Activated CD8-positive, alpha-beta memory T cell treated with anti-CD3 and anti-CD28 coated beads for 48 hours (primary cell): Measurements from ENCODE around the gene LZTS2.
"Not testable (repeated sequence)": the region's sequence is repeated elsewhere in the genome, so short reads cannot be mapped to it uniquely, and the experiment has no call there.

Experiments used
- DNase-seq, 3 experiments: peaks; one replicate each; pipeline ENCODE4 v3.0.0-alpha.2; 2020; ENCODE audit warnings: low read depth in 2 of 3, low spot score in 2 of 3

Gene LZTS2

DNA sequence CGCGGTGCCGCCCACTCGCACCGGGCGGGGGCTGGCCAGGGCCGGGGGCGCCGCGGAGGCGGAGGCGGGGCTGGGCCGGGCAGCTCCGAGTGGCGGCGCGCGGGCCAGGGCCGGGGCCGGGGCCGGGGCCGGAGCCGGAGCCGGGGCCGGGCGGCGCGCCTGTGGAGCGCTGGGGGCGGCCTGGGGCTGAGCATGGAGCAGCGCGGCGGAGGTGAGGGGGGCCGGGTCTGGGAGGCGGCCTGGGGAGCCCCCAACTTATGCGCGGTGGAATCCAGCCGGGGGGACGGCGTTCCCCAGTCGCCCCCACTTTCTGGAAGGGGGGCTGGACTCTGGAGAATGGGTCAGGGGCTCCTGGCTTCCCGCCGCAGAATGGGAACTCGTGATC, at the start of gene LZTS2:
TSS of gene LZTS2 (plus strand) at position 67 of the 385 bp plus-strand sequence. CDS start 2,731 bp downstream, outside the sequence.
- DNase-seq, result no peak

GRCh38 chr10:100960251-100960650, 39.4 kb upstream of the LZTS2 start:
- DNase-seq, result no peak

GRCh38 chr10:100962351-100963080, 37.1 kb upstream of the LZTS2 start:
- no peak for DNase-seq

DNA sequence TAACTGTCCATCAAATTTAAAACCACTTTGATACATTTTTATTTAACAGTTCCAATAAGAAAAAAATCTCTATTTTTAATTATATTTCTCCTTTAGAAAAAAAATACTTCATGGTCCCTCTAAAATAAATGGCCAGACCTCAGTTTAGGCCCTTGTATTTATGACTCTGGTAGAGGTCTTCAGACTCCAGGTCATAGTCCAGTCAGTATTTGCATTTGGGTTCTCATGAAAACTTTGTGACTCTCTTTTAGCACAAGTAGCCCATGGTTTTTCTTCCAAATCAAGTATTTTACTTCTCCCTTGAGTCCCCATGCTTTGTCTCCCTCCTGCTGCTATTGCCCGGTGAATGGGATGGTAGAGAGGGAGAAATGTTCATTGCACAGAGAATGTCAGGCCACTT, 35.8 kb upstream of the LZTS2 start:
- no peak for DNase-seq

DNA sequence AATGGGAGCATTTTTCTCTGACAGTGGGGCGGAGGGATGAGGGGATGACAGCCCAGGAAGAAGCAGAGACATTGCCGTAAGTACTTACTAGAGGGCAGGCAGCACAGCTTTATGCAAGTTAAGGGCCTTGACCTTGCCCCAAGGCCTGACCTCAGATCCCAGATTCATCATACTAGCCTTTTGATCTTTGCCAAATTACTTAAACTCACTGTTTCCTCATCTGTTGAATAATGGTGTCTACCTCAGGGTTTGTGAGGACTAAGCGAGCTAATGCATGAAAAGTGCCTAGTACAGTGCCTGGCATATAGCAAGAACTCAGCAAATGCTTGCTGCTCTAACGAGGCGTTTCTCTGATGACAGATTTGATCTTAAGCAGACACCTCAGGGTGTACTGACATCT, 33.8 kb upstream of the LZTS2 start:
- no peak for DNase-seq

- DNase-seq, result no peak
Observed at GRCh38 chr10:100966887-100967286, 32.7 kb upstream of the LZTS2 start.

GRCh38 chr10:100967332-100967731, 32.3 kb upstream of the LZTS2 start:
- DNase-seq, result no peak

DNA sequence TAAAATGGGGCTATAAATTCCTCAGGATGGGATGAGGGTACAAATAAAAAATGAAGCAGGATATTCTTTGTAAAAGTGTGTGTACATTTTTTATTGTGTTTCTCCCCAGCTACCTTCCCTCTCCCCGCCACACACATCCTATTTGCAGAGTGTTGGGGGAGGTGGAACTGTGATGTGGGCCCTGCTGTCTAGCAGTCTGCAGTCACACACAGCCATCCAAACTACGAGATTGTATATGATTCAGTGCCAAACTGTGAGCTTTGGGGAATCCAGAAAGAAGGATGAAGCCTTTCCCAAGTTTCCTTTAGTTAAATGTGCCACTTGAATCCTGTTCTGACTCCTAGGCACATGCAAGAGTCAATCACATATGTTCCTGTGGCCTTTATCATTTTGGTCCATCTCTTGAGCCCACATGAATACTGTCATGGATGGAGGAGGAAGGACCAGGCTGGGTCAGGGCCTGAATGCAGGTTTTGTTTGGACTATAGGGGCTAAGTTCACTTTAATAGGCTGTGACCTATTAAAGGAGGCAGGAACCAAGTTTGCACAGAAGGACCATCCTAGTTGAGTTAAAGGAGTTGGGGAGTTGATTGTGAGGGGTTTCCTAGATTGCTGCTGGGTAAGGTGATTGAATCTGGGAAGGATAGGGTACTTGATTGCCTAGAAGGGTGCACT, 31.4 kb upstream of the LZTS2 start:
- DNase-seq, result no peak

- no peak for DNase-seq
Observed at GRCh38 chr10:100968863-100969186, 30.8 kb upstream of the LZTS2 start.

DNA sequence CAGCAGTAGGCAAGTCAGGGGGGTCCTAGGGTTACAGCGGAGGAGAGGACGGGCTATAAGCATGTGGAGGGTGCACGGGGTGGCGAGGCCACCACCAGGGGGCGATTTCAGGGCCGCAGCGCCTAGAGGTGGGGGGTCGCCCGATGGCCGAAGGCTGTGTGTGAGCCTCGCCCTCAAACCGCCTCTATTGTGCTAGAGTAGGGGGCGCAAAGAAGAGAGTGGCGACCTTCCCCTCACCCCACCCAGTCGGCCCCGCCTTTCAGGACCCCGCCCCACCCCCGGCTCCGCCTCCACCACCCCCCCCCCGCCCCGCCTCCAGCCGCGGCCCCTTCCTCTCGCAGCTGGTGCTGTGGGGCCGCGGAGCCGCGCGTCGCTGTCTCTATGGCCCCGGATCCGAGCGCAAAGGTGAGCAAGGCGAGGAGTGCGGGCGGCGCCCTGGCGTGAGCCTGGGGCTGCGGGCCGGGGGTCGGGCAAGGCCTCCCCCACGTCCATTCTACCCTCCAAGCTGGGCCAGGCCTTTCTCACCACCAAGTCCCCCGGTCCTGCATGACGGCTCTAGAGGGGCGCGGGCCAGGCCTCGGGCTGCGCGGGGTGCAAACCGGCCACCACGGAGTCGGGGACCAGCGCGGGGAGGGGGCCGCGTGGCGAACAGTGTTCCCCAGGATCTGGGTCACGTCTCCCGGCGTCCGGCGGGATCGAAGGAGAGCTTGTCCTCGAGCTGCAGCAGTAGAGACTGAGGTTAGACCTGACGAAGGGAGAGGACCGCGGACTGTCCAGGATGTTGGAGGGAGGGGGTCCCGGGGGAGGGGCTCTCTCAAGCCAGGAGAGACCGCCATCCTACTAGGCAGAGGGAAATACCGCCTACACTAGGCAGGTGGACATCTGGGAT, 30.2 kb upstream of the LZTS2 start, which contains the start of gene SEMA4G:
TSS of gene SEMA4G (plus strand) at position 318 of the 889 bp plus-strand sequence. CDS start 3,409 bp downstream, outside the sequence.
- no peak for DNase-seq

DNA sequence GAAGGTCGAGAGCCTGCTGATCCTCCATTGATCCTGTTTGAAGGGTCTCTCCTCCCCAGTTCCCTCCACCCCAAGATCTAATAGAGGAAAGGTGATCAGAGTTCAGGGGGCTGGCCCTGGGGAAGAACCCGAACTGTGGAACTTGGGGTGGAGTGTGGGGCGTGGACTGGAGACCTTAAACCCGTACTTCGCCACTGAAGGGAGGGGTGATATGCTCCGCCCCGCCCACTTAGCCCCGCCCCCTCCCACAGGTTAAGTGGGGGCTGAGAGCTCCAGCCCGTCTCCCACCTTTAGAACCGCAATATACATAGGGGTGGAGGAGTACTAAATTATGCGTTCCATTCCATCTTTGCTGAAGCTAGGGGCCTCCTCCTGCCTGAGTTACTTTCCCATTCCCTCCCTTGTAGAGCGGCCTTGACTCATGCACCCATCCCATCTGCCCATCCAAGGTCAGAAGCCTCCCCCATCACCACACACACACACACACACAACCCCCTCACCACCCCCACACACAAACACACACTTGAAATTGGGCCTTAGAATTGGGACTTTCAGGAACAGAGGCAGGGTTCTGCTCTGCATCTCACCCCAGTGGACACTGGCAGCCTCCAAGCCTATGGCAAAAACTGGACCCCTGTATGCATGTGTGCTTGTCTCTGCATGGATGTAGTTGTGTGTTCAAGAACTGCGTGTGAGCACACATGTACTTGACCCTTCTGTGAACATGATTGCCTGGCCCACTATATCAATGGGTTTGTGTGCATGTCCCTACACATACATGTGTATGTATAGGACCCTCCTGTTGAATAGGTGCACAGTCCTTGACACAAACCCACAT, 29.3 kb upstream of the LZTS2 start:
- no peak for DNase-seq

- DNase-seq, result no peak
Observed at GRCh38 chr10:100970914-100971811, 28.4 kb upstream of the LZTS2 start.

DNA sequence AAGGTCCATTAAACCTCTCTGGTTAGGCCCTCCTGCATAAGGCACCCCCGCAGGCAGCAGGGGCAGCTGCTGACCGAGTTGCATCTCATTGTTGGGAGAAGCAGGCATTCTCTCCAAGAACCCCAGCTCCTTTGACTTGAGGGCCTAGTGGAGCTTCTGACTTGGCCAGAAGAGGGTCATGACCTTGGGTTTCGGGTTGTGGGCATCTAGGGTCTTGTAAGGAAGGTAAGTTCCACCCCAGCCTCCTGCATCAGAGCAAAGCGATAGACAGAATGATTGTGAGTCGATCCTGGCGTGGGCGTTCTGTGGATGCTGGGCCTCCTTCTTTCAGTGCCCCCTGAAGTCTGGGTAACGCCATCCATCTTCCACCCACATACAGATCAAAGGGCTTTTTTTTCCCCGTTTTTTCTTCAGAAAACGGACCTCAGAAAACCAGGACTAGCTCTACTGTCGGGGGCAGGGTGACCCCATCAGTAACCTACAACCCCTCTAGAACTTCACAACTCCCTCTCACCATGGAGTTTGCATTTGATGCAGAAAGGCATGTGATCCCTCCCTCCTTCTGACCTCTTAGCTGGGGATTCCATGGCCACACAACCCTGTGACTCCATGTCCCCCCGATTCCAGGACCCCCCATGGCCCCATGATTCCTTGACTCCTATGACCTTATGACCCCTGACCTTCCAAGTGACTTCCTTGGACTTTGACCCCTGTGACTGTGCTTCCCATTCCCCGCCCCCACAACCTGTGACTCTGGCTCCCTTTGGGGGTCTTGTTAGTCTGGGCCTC, 27.3 kb upstream of the LZTS2 start:
- DNase-seq, result no peak

DNA sequence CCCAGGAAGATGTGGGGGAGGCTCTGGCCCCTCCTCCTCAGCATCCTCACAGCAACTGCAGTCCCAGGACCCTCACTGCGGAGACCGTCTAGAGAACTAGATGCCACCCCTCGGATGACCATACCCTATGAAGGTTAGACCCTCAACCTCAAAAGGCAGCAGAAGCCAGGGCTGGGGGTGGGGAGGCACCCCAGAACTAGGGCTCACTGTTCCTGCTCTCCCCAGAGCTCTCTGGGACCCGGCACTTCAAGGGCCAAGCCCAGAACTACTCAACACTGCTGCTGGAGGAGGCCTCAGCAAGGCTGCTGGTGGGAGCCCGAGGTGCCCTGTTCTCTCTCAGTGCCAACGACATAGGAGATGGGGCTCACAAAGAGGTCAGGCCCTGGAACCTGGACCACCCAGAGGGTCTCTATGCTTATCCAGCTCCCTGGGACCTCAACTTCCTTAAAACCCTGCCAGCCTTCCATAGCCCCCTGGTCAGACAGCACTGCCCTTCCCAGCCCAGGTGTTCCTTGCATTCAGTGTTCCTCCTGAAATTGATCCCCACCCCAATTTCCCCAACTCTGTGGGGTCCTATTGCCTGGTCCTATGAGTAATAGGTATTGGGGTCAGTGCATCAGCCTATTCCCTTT, 26.6 kb upstream of the LZTS2 start:
- no peak for DNase-seq

- not testable (repeated sequence) for DNase-seq
Observed at GRCh38 chr10:100975397-100975796, 24.2 kb upstream of the LZTS2 start.

DNA sequence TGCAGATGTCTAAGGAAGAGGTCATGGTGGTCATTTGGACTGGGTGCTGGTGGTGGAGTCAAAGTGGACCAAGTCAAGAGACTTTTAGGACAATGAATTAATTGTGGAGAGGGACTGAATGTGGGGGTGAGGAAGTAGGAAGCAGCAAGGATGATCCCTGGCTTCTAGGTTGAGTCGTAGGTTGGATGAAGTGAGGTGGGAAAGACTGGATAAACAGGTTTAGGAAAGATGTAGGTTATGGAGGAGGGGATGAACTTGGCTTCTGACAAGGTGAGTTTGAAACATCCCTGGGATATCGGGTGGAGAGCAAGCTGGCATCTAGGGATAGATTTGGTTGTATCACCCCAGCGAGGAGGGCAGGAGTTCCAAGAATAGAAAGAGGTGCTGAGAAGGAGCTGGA, 22.7 kb upstream of the LZTS2 start:
- DNase-seq, result no peak

DNA sequence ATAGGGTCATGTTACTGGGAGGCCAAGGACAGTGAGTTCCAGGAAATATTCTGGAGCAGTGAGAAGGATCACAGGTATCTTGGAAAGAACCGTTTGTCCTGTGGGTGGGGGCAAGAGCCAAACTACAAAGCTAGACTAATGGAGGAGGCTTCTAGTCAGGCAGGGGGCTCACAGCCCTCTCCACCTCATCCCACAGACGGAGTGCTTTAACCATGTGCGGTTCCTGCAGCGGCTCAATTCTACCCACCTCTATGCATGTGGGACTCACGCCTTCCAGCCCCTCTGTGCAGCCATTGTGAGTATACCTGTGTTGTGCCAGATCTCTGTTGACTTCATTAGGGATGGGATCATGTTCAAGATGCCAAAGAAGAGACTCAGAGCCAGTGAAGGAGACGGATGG, 22.2 kb upstream of the LZTS2 start:
- DNase-seq, result no peak

- no peak for DNase-seq
Observed at GRCh38 chr10:100978121-100978900, 21.3 kb upstream of the LZTS2 start.
